ENCODE data around the gene NOX4.
"Not testable (repeated sequence)": the region's sequence is repeated elsewhere in the genome, so short reads cannot be mapped to it uniquely, and the experiment has no call there.

The NOX4 gene

DNA sequence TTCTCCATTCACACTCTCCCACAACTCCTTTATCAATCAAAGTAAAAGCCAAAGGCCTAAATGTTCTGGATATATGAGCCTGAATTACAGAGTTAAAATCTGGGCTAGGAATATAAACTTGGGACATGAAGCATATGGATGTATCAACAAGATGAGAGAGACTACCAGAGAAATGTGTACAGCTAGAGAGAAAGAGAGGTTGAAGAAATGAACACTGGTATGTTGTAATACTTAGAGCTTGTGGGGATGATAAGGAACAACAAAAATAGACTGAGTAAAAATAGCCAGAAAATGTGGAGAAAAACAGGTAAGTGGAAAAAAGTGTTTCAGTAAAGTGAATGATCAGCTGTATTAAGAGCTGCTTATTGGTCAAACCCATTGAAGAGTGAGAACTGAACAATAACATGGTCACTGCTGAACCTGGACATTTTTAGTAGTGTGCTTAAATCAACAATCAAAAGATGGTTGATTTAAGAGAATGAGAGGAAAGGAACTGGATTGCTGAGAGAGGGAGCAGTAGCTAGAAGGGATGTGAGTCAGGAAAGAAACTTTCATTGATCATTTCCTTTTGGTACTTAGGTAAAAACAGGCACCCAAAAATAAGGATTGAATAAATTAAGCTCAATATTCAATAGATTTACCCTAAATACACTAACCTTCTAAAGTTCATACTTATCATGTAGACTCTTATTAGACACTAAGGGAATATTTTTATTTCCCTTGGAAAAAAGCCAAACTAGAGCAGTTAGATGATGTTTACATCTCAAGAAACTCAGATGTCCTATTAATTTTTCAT is 111.0 kb downstream of the NOX4 start:
- DNase-seq (ENCODE audit: low read depth in 2 of 2) = not testable (repeated sequence)

DNA sequence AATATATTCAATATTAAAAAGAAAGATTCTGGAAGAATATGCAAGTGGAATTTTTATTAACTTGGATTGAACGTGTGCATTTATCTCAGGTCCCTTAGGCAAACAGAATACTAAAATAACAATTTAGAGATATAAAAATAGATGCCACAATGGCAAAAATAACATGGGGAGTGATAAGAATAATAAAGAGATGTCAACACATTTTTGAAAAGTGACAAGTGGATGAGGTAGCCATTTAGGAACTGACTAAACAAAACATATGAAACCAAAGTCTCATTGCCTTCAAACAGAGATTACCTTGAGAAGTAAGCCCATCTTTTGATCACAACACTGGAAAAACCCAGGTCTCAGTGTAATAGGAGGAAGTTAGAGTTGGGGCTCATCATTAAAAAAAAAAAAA is 112.2 kb downstream of the NOX4 start:
- not testable (repeated sequence) for DNase-seq (ENCODE audit: low read depth in 2 of 2)

DNA sequence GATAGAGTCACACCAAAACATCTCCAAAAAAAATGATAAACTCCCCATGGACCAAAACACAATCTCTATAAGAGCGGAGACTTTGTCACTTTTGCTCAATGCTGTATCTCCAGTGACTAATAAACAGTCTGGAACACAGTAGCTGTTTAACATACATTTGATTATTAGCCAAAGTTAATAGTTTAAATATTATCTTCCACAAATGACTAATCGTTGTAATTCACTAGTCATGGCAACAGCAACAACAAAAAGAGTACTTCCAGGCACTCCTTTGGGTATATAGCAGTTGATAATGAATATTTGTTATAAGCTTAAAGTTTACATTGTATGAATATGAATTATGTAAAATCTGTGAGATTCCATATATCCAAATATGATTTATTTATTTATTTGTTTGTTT is 121.8 kb downstream of the NOX4 start:
- DNase-seq (ENCODE audit: low read depth in 2 of 2) = not testable (repeated sequence)

DNA sequence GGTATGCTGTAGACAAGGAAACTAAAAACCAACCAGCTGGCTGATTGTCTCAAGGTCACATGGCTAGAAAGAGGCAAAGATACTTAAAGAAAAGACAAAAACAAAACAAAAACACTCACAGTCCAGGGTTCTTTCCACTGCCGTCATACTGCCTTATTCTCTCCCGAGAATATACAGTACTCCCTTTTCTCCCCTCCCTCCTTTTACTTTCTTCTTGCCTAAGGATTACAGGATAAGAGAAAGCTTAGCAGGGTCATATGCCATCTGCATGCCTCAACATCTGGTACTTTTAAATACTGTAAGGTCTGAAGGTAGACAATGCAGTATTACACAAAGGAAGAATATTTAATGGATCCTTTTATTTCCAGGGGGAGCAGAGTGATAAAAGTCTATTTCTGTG is 126.3 kb downstream of the NOX4 start:
- not testable (repeated sequence) for DNase-seq (ENCODE audit: low read depth in 2 of 2)

DNA sequence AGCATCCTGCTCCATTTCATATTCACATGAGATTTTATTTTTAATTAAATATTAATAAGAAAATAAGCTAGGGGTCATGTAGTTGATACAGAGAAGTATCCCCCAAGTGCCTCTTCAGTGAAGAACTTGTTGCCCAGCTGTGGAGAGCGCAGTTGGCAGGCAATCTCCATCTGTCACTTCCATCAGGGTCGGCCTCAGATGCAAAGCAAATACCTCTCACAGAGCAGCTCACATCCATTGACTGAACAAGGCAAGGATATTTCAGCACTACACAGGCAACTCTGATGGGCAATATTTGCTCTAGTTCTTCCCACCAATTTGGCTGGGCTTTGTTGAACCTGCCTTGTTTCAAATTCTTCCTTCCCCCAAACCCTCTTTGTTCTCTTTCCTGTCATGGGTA is 129.4 kb downstream of the NOX4 start:
- DNase-seq (ENCODE audit: low read depth in 2 of 2) = no peak

DNA sequence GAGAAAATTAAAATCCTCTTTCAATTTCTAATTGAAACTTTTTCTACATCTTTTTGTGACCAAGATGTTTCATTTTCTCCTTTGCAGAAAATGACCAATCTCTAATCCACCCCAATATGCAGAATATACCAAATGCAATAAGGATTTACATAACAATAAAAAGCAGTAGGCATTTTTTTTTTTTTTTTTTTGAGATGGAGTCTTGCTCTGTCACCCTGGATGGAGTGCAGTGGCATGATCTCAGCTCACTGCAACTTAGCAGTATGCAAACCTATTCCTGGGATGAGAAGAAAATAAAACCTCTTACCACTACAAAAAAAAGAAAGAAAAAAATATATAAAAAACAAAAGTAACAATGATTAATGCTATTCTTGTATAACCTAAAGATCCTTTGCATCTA is 132.0 kb downstream of the NOX4 start:
- not testable (repeated sequence) for DNase-seq (ENCODE audit: low read depth in 2 of 2)

DNA sequence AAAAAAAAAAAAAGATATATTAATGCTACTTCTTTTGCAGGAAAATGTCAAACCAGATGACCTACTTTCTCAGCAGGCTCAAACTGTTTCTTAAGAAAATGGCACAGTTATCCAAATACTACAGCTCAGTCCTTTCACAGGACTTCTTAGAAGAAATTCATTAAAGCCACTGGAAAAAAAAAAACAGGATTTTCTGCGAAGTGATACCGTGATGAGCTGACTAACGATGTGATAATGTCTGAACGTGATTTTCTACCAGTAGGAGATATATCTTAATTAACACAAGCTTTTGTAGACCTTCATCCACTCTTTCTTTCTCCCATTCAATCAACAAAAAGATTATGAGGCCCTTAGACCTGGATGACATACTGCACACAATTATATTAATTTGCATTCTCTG is 132.4 kb downstream of the NOX4 start:
- no peak for DNase-seq (ENCODE audit: low read depth in 2 of 2)

DNA sequence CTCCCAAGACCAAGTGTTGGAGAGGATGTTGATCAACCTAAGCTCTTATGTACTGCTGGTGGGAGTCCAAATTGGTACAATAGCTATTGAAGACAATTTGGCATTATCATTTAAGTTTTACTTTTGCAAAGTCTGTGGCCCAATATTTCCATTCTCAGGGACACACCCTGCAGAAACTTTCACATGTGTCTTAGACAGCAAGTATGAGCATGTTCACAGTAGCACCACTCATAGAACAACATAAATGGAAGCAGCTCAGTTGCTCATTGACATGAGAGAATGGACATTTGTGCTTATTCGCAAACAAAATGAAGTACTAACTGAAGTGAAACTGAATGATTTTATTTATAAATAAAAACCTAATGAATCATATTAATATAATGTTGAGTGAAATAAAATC is 135.5 kb downstream of the NOX4 start:
- no peak for DNase-seq (ENCODE audit: low read depth in 2 of 2)

DNA sequence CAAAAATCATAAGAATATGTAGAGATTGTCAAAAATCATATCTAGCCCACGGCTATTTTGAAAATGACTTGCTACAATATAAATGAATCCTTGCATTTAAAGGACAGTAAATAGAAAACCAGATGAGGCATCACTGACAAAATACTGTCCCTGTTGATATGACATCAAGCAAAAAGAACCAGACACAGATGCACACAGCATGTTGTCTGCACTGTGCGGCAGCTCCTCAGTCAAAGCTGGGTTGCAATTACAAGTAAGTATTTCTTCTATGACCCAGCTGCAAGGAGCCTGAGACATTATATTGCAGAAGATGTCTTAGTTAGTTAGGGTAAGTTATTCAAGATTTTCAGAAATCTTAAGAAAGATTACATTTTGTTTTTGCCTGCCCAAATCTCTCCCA is 136.7 kb downstream of the NOX4 start:
- DNase-seq (ENCODE audit: low read depth in 2 of 2) = not testable (repeated sequence)

DNA sequence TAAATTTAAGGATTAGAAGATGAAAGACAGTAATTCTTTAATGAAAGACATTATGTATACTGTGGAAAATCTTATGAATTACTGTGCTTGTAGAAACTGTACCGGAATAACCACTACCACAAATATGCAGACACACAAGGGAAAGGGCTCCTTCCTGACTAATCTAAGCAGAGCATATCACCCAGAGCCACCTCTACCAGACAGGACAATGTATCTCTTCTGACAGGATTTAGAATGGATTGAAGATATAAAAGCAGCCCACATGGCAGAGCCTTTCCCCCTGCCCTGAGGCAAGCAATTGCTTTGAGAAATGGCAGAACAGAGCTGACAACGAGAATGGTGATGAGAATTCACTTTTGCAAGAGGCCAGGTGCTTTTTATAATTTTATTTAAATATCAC is 144.1 kb downstream of the NOX4 start:
- no peak for DNase-seq (ENCODE audit: low read depth in 2 of 2)

DNA sequence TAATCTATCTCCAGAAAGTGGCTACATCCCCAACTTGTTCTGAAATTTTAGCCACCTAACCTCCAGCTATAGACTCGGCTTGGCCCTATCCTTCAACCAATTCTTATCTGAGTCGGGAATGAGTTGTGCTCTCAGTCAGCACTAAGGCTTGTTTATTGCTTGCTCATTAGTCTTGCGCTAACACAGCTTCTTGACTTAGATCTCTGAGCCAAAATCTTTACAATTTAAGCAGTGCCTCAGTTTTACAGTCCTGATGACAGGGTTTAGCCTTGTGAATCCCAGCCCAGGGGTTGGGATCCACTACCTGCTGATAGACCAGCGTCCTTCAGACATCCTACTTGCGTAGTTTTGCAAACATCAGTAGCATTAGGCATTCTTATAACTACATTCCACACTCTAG is 144.6 kb downstream of the NOX4 start:
- no peak for DNase-seq (ENCODE audit: low read depth in 2 of 2)

DNA sequence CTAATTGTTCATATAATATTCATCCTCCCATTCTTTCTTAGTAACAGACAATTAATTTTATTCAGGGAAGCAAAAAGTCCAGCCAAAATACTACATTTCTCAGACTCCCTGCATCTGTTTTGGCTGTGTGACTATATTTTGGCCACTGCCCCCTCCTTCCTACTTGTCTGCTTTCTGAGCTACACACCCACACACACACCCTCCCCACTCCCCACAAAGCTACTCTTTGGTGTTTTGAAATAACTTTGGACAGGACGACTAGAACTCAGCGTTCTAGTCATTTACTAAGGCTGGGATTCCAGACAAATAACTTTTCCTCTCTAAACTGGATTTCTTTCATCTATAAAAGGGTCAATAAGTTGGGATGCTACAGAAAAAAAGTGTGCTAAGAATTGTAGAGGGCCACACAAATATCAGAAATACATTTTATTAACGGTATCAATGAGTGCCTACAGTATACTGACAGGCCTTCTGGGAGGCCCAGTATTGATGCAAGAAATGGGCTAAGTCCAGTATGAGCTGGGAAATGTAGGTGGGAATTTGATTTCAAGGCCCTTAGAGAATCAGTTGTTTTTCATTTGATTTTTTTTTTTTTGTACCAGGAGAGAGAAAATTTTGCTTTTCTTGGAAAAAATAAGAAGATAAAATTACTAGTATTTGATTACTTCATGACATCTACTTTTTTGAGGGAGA is 148.1 kb downstream of the NOX4 start:
- DNase-seq (ENCODE audit: low read depth in 2 of 2) = not testable (repeated sequence)

DNA sequence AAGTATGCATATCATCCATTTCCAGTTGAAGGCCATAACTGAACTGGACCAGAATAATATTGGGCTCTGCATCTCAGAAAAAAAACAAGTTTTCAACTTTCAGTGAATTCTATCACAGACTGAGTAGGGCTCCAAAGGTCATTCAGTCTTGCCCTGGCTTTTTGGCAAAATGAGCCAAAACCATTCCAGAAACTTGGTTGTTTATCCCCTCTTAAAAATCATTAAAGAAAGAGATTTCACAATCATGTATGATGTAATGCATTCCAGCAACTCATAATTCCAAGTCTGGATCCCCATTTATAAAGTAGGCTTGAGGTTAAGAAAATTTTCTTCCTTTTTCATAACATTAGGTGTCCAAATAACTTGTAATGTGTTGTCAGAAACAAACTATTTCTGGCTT is 150.7 kb downstream of the NOX4 start:
- not testable (repeated sequence) for DNase-seq (ENCODE audit: low read depth in 2 of 2)

DNA sequence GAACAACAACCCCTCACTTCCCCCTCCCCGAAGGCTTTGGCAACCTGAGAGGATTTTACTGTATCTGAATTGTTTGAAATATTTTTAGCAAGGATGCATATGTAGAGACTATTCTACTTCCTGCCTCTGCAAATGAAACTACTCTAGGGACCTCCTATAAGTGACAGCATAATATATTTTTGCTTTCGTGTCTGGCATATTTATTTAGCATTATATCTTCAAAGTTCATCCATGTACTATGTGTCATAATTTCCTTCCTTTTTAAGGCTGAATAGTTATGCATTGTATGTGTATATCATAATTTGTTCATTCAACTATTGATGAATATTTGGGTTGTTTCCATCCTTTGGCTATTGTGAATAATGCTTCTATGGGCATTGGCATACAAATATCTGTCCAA is 153.1 kb downstream of the NOX4 start:
- DNase-seq (ENCODE audit: low read depth in 2 of 2) = not testable (repeated sequence)

DNA sequence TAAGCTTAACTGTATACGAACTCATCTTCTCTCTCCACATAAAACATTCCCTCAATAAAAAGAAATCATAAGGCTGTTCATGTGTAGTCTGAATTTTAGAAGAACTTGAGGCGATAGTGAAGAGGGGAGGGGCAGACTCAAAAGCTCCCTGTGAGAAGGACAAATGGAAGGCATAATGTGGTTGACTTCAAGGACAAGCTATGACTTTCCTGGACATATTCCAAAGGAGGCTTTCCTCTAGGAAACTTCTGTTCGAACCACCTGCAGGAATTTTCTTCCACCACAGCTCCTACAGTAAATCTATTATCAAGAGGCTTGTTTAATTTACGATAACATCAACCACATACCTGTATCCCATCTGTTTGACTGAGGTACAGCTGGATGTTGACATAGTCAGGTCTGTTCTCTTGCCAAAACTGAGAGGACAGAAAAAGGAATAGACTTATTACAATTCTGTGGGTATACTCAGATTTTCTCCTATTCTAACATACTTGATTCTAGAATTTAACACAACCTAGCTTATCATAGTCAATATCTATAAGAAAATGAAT is 154.0 kb downstream of the NOX4 start:
- DNase-seq (ENCODE audit: low read depth in 2 of 2) = not testable (repeated sequence)

DNA sequence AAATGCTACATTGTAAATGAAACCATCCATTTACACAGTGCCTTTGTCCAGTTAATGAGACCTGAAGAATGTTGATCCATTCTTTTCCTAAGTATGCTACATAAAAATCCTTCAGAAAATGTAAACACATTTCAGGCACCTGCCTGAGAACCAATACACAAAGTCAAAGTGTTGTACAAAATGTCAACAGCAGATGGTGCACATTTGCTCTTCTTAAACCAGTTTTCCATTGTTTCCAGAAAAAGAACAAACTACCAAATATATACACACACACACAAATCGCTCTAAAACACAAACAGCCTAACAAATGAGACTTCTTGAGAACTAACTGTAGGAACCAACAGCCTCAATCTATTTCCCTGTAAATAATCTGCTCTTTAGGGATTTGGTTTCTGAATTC is 157.5 kb downstream of the NOX4 start:
- not testable (repeated sequence) for DNase-seq (ENCODE audit: low read depth in 2 of 2)

DNA sequence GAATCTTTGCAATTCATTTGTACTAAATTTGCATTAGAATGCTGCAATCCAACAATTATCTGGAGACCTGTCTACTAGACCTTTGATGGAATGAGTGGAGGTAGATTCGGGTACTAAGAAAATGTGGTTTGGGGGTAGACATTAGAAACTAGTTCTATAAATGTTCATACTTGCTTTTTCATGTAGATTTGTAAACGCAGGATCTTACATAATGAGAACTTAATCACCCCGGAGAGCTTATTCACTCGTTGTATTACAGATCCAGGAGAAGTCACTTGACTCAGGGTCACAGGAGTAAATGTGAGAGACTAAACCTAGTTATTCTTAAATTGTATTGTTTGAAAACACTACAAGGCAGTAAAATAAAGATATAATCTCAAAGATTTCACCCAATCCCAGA is 159.2 kb downstream of the NOX4 start:
- DNase-seq (ENCODE audit: low read depth in 2 of 2) = not testable (repeated sequence)

DNA sequence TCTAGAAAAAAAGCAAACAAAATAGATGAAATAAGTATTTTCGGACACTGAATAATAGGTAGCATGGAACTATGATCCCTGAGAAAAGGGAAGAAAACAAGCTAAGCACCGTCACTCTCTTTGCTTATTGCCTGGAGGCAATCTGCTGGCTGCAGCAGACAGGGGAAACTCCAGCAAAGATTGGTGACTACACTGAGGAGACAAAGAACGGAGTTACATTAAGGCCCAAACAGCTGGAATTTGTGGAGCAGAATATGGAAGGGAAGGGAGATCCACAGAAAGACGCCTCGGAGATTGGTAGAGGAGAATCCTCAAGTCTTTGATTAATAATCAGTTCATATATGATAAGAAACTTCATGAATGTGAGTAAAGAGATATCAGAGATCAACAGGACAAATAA is 163.3 kb downstream of the NOX4 start:
- DNase-seq (ENCODE audit: low read depth in 2 of 2) = no peak

DNA sequence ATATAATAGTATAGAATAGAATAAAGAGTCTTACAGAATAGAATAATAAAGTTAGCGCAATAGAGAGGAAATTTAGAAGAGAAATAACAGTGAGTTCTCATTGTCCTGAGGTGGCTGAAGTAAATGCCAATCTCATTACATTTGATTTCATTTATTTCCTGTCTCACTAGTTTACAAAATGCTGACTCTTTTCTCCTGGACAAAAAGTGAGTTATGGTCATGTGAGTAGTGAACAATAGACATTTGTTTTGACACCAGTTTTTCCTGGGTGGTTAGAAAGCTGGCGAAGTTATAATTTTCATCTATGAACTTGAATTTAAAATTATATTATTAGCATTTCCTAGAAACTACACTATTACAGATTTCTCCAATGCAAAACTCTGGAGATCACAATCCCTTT is 169.8 kb downstream of the NOX4 start:
- no peak for DNase-seq (ENCODE audit: low read depth in 2 of 2)

DNA sequence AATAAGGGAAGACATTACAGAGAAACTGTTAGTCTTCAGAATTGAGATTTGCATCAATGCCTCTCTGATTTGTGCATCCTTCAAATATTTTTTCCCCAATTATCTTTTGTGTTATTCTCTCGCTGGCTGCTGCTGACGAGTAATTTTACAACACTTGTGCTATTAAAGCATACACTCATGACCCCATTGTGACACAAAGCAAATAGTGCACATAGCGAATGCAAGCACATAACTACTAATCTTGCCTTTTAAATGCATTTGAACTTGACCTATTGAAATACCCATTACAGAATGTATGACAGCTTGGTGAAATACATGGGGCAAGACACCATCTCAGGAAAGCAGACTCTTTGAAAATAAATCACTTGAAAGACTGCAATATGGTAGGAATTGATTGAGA is 180.6 kb downstream of the NOX4 start:
- not testable (repeated sequence) for DNase-seq (ENCODE audit: low read depth in 2 of 2)

DNA sequence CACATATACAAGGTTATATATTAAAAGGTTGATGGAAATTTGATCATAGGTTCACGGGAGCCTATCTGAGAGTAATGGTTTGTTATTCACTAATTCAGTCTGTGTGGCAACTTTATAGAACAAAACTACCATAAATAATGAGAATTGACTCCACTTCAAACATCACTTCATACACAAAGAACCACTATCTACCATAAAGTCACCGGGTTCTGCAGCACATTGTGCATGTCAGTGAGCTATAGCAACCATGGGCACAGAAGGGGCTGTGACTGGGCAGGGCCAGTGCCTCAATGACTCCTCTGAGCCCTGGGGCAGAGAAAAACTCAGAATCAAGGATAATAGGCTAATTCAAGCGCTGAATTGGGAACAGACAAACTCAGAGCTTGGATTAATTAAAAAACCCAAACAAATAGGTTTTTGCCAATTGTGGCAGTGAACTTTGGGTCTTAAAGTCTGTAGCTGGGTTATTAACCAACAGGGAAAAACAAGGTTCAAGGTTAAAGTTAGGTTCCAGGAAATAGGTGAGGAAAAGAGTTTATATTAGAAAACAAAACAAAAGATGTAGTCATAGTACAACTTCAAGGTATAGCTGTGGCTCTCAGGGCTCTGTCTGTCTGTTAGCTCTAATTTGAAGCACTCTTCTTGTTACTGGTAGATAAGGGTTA is 181.7 kb downstream of the NOX4 start:
- not testable (repeated sequence) for DNase-seq (ENCODE audit: low read depth in 2 of 2)

DNA sequence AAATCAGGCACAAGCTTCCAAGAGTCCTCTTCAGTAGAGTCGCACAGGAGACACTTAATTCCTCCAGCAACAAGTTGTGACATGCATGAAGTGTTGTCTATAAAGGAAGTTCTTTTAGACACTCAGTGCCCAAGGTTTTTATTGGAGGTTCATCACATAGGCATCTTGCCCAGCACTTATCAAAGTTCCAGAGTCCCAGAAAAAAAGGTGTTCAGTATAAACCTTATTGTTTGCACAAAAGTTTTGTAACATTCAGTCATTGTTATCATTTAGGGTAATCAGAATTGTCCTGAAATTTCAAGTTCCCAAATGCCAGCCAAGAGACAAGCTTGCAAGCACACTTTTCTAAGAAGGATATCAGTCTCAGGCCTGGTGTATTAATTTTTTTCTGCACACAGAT is 182.9 kb downstream of the NOX4 start:
- not testable (repeated sequence) for DNase-seq (ENCODE audit: low read depth in 2 of 2)
